GM18861 (cell line): Measurements from ENCODE around the gene IQSEC2.

Experiments used
- ATAC-seq: cut with Tn5 transposase; IDR thresholded peaks from one replicate; pipeline ENCODE4 v1.9.1; 2021; ENCODE audit not compliant: unreplicated experiment

The IQSEC2 gene

DNA sequence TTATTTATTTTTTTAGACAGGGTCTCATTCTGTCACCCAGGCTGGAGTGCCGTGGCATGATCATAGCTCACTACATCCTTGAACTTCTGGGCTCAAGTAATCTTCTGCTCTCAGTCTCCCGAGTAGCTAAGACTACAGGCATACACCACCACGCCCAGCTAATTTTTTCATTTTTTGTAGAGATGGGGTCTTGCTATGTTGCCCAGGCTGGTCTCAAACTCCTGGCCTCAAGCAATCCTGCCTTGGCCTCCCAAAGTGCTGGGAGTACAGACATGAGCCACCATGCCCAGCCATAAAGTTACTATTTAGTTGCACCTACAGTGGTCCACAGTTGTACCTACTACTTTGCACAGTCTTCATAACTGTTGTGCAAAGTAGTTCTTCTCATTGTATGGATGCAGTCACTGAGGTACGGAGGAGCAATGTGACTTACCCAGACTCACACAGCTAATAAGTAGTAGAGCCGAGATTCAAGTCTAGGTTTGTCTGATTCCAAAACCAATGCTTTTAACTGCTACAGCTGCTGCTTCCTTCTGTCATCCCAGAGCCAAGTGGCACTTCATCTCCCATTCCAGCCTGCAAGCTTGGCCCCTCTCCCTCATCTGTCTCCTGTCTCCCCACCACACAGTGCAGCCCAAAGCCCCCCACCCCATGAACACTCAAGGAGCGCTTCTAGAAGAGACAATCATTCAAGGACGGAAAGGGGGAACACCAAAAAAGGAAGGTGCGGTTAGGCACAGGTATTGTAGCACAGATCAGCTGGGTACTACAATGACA, 24.0 kb upstream of the IQSEC2 start:
- ATAC-seq: no peak

DNA sequence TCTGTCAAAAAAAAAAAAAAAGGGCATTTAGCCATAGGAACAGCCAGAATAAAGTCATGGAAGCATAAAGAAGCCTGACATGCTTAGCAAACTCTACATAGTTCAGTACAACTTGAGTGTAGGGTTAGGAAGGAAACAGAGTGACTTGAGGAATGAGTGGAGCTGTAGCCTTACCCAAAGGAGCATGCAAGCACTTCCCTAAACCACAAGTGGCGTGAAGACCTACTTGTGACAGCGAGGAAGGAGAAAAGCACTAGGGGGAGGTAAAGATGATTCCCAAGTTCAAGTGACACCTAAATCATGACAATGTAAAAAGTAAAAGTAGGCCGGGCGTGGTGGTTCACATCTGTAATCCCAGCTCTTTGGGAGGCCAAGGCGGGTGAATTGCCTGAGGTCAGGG, 21.8 kb upstream of the IQSEC2 start:
- ATAC-seq: no peak

DNA sequence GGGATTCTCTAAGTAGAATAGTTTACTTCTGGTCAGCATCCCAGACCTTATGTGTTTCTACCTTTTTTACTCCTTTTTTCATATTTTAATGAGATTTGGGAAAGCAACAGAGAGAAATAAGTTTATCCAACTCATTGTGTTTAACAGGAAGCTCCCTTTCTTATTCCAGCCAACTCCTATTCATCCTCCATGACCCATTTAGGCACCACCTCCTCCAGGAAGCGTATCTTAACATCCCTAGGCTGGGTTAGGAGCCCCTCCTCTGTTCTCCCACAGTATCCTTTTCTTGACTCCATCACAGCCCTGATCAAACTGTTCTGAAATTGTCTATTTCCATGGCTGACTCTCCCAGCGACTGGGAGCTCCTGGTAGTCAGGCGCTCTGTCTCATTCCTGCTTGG, 18.8 kb upstream of the IQSEC2 start:
- ATAC-seq: no peak

- ATAC-seq: no peak
These were observed 12.8 kb upstream of the IQSEC2 start for GRCh38 chrX:53294024-53294648.

DNA sequence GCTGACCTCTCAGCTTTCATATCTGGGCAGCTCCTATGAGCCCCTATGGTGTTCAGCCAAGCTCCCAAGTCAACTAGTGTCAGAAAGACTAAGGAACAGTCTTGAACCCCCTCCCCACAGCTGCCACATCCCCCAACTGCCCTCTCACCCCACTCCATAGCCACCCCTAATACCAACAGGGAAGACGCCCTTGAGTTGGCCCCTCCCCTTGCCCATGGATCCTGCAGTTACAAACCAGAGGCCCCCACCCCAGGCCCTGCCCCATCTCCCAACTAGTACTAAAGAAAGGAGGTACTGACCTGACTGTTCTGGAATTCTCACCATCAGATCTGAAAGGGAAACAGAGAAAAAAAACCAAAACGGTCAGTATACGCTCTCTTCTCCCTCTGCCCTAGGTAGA, 10.2 kb upstream of the IQSEC2 start:
- ATAC-seq: no peak

- ATAC-seq: no peak
These were observed 9.2 kb upstream of the IQSEC2 start for GRCh38 chrX:53290441-53291041.

GRCh38 chrX:53288189-53288588, 6.8 kb upstream of the IQSEC2 start:
- no peak for ATAC-seq

DNA sequence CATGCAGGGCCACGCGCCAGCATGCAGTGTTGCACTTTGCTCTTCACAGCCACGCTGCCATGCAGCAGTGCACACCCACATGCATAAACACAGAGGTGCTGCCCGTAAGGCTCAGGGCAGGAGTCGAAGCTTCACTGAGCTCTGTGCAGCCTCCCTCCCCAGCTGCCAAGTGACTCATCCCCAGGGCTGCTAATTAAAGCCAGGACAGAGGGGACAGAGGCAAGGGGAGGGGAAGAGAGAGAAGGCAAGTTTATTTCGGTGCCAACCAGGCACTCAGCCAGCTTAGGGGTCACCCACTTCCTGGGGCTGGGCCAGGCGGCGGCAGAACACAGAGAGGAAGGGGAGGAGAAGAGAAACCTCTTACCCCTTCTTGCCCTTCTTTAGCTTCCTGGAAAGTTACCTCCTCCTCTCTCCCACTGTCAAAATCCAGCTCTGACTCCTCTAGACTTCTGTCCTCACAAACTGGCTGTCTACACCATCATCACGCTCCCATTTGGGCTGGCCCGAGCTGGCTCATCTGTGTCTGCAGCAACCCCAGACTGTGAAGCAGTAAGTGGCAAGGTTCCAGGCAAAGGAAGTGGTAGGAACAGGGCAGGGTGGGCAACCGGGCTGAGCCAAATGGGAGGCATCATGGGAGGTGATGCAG, 6.2 kb upstream of the IQSEC2 start:
- no peak for ATAC-seq

- ATAC-seq: no peak
These were observed 4.8 kb upstream of the IQSEC2 start for GRCh38 chrX:53286171-53286570.

GRCh38 chrX:53285591-53285990, 4.2 kb upstream of the IQSEC2 start:
- ATAC-seq: no peak

- ATAC-seq: no peak
These were observed 3.5 kb upstream of the IQSEC2 start for GRCh38 chrX:53284684-53285447.

- no peak for ATAC-seq
These were observed 2.2 kb upstream of the IQSEC2 start for GRCh38 chrX:53283567-53283966.

GRCh38 chrX:53283099-53283498, 1.7 kb upstream of the IQSEC2 start:
- ATAC-seq: no peak

- ATAC-seq: no peak
These were observed 745 bp upstream of the IQSEC2 start for GRCh38 chrX:53281963-53282695.

DNA sequence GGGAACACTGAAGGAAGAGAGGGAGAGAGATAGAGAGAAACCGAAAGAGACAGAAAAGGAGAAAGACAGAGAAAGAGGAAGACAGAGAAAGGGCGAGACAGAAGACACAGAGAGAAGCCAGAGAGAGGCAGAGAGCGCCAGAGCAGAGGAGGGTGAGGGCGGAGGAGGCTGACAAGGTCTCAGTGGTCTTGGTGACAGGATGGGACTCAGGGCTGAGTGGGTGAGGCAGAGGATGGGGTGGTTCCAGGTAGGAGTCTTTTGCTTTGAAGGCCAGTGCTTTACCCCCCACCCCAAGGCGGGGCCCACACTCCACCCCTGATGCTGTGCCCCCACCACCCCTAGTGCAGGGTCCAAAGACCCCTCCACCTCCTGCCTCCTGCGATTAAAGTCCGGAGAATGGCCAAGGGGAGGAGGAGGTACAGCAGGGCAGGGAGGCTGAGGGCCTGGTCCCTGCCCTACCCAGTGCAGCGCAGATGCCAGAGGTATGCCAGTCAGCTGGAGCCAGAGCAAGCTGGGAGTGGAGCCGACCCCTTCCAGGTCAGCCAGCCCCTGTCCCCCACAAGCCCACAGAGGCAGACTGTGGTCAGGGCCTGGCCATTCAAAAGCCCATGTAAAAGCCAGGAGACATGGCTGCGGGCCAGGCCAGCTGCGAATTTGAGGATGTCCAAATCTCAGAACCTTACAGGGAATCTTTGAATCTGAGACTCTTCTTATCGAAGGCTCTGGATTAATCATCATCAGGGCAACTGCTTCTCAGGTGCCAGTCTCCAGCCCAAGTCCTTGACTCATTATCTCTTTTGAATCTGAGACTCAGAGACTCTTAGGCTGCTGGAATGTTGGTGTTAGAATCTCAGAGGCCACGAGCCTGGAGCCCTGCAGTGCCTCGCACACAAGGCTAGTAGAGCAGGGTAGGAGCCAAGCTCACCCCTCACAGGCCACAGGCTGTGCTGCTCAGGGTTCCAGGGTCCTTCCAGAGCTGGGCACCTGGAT, 758 bp downstream of the IQSEC2 start:
- no peak for ATAC-seq

DNA sequence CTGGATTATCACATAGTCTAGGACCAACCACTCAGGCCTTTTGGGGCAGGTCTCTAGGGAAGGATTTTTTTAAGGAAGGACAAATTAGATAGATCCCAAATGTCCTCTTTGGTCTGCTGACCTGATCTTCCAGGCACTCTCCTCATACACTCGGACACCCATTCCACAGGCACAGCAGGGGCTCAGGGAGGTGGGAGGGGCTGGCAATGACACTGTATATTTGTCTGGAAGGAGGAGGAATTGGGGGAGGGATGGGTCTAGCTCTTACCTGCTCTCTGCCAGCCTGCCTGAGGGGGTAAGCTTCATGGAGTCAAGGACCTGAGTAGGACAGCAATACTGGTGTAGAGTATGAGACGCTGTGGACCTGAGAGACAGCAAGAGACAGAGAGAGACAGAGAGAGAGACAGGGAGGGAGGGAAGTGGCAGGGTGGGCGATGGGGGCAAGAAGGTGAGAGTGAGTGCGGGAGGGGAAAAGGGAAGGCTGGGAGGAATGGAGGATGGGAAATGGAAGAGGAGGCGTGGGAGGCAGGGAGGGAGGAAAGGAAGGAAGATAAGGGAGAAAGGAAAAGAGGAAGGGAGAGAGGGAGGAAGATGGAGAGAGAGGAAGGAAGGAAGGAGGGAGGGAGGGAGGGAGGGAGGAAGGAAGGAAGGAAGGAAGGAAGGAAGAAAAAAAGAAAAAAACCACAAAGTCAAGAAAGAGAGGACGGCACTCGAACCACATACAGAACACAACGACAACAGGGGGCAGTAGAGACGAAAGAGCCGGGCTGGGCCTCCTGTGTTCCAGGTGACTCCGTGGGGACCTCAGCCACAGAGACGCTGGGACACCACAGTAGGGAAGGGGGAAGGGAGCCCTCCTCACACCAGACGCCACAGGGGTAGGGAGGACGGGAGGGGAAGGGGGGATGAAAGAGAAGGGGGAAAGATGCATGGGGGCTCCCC, 1.8 kb downstream of the IQSEC2 start:
- no peak for ATAC-seq

GRCh38 chrX:53272808-53273337, 8.5 kb downstream of the IQSEC2 start:
- no peak for ATAC-seq

- ATAC-seq: no peak
These were observed 11.8 kb downstream of the IQSEC2 start for GRCh38 chrX:53269536-53270107.
